HG02885 (cell line): ENCODE results near the gene B3GNT3.

Source experiments
- ATAC-seq: cut with Tn5 transposase; IDR thresholded peaks from one replicate; pipeline ENCODE4 v1.9.1; 2021; ENCODE audit warnings: mild to moderate bottlenecking; ENCODE audit not compliant: unreplicated experiment, poor library complexity

B3GNT3 gene

DNA sequence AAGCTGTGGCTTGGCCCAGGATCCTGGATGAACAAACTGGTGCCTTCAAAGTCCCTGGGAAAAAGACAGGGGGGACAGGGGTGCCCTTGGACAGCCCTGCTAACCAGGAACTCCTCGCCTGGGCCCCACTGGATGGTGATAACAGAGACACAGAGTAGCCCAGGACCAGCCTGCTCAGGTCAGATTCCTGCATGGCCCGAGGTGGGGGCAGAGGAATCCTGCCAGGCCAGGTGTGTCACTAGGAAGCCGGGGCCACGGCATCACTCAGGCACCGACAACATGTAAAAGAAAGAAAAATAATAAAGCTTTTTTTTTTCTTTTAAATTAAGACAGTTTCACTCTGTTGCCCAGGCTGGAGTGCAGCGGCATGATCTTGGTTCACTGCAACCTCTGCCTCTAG is 59.1 kb downstream of the B3GNT3 start:
- no peak for ATAC-seq

DNA sequence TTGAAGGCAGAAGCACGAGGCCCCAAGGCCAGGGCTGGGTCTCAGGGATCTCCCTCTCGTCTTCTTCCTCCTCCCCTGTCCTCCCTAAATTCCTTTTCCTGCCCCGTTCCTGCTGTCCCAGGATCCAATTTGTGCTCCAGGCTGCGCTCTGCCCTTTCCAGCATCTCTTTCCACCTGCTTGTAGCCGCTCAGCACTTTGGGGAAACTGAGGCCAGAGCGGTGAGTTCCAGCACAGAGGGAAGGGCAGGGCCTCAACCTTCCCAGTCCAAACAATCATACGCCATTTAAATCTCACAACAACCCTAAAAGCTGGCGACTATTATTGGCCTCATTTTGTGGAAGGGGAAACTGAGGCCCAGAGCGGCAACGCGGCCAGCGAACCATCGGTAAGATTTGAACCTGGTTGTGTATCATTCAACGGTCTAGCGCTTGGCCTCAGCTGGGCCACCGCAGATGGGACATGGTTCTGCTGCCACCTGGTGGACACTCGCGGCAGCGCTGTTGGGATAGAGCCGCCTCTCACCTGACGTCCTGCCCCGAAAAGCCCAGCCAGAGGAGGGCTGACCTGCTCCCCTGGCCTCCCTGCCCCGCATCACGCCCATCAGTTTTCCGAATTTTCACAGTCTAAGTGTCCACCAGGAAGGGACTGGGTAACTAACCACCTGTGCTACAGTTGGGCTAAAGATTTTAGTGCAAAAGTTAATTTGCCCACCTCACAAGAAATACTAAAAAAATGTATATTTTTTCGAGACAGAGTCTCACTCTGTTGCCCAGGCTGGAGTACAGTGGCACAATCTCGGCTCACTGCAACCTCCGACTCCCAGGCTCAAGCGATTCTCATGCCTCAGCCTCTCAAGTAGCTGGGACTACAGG is 60.6 kb downstream of the B3GNT3 start:
- ATAC-seq = no peak

DNA sequence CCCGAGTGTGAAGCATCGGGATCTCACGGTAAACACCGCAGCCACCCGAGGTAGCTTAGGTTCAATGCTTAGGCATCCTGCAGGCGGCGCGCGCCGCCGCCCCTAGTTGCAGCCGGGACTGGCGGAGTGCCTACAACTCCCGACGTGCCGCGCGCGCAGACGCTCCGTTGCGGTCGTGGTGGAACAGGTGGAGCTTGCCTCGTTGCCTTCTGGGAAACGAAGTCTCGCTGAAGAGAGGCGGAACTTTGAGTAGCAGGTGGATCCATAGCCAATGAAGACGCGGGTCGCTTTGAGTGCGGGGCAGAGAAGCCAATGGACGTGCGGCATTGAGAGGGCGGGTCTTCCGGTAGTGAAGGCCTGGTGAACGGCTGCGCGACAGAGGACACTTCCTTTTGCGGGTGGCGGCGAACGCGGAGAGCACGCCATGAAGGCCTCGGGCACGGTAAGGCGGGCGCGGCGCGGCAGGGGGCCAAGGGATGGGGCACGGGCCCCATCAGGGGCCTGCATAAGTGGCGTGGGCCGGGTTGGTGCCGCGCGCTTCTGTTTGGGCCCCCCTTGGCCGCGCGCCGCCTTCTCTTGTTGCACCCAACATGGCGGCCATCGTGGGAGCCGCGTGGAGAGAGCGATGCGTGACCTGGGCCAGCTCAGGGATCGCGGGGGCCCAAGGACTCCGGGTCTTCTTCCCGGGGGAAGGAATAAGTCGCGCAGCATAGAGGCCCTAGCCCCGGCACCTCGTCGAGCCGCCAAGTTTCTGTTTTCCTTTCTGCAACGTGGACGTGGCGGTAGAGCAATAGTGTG is 64.8 kb downstream of the B3GNT3 start, which contains the start of gene RPL18A:
RPL18A (plus strand) TSS at position 378 of the 798 bp plus-strand sequence; CDS start at position 425, 47 bp downstream.
- ATAC-seq = peak; percentile 93

DNA sequence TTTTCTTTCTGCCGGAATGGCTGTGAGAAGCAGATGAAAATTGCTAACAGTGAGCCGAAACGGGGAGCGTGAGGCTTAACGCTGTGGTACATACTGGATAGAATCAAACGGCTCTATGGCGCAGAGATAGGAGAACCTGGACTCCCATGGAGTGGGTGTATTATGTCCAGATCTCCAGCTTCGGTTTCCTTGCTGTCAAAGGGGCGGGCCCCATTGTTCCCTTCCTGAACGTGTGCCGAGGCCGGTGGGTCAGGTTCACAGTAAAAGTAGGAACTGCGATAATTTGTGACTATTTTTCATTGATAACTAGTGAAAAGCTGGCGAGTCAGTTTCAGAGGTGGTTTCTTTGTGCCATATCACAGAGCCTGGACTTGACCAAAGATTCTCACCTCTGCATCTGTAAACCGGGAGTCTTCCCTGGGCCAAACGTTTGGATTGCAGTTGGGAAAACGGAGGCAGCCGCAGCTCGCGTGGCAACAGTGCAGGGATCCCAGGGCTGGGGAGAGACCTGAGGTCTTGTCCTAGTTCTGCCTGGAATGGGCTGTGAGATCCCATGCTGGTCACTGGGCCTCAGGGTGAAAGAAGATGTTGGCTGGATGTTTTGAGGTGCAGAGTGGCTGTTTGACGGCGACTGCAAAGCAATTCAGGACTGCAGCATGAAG is 65.5 kb downstream of the B3GNT3 start:
- no peak for ATAC-seq

DNA sequence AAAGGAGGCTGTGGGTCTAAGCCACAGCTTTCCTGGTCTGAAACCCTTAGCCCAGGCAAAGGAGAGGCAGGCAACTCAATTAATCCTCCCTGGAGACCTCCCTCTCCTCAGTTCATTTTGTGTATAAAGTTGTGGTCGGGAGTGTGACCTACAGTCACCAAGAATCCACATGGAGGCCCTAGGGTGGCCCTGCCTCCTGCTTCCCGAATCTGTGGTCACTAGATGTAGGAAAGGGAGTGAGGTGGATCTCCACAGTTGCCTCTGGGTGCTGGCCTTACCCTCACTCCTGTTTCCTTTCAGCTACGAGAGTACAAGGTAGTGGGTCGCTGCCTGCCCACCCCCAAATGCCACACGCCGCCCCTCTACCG is 66.0 kb downstream of the B3GNT3 start:
- ATAC-seq = no peak

DNA sequence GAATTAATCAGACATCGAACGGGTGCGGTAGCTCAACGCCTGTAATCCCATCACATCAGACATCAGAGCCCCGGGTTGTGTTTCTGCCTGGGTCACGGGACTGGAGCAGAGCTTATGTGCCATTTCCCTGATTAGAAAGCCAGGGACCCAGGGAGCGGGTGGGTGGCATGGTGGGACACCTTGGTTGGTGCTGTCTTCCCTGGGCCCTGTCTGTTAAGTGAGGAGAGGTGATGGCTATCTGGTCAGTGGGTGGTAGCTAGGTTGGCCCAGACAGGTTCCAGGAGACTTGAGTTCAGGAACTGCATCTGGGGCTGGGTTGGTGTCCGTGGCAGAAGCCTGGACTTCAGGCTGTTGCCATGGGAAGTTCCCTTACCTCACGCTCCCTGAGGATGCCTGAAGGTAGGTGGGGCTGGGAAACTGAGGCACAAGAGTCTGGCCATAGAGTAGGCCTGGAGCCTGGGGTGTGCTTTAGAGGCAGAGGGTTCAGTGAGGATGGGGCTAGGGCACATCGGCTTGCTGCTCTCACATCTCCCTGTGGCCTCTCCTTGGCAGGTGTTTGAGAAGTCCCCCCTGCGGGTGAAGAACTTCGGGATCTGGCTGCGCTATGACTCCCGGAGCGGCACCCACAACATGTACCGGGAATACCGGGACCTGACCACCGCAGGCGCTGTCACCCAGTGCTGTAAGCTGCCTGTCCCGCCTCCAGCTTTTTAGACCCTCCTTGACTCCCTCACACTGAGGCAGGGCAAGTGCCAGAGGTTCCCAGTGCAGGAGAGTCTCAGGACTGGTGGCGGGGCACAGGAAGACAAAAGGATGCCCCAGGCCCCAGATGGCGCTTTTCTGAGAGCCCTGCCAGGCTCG is 66.8 kb downstream of the B3GNT3 start:
- ATAC-seq = no peak

DNA sequence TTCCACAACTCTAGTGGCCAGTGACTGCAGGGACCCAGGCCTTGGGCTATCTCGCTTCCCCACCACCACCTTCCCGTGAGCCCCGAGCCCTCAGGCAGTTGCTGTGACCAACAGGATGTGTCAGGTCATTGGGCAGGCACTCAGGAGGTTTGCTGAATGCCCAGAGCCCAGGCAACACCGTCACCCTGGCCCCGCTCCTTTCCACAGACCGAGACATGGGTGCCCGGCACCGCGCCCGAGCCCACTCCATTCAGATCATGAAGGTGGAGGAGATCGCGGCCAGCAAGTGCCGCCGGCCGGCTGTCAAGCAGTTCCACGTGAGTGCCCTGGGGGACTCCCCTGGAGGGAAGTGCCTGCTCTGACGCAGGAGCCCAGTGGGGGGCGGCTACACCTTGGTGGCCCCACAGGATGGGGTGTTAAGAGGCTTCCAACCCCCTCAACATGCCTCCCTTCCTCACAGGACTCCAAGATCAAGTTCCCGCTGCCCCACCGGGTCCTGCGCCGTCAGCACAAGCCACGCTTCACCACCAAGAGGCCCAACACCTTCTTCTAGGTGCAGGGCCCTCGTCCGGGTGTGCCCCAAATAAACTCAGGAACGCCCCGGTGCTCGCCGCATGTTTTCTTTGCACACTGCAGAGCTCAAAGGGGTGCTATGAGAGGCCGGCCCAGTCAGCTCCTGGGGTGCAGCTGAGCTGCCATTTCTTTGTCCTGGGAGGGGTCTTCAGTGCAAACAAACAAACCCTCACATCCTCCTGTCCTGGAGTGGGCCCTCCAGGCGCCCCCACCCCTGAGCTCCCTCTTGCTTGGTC is 68.0 kb downstream of the B3GNT3 start:
- ATAC-seq = no peak
